Trophoblast cell (in vitro differentiated cells and primary cell): ENCODE results near the gene VEPH1.

ENCODE experiments used
- DNase-seq, 2 donors: peaks; one replicate each; pipeline ENCODE4 v3.0.0-alpha.2; 2016
- H2AFZ ChIP-seq: 2 replicates; pipeline ENCODE4 v1.6.1; 2013; ENCODE audit warnings: low read length, moderate library complexity, mild to moderate bottlenecking; ENCODE audit not compliant: insufficient read depth, poor library complexity
- H2AK5ac ChIP-seq: 2 replicates; pipeline ENCODE4 v1.6.1; 2013; ENCODE audit warnings: mild to moderate bottlenecking, low read length
- H2BK120ac ChIP-seq: 2 replicates; pipeline ENCODE4 v1.6.1; 2013; ENCODE audit warnings: low read length, mild to moderate bottlenecking, moderate library complexity; ENCODE audit not compliant: insufficient read depth, poor library complexity
- H2BK12ac ChIP-seq: 2 replicates; pipeline ENCODE4 v1.6.1; 2013; ENCODE audit warnings: mild to moderate bottlenecking, low read length, moderate library complexity
- H2BK5ac ChIP-seq: 2 replicates; pipeline ENCODE4 v1.6.1; 2013; ENCODE audit warnings: low read length, low read depth, moderate library complexity, mild to moderate bottlenecking; ENCODE audit not compliant: poor library complexity
- H3K14ac ChIP-seq: 2 replicates; pipeline ENCODE4 v1.6.1; 2013; ENCODE audit warnings: mild to moderate bottlenecking, low read length
- H3K18ac ChIP-seq: 2 replicates; pipeline ENCODE4 v1.6.1; 2013; ENCODE audit warnings: mild to moderate bottlenecking, low read length
- H3K23ac ChIP-seq: 2 replicates; pipeline ENCODE4 v1.6.1; 2013; ENCODE audit warnings: low read length
- H3K27ac ChIP-seq: 2 replicates; pipeline ENCODE4 v1.5.1; 2013; ENCODE audit warnings: low read depth, mild to moderate bottlenecking, inconsistent platforms, low read length, moderate library complexity
- H3K27me3 ChIP-seq: 2 replicates; pipeline ENCODE4 v1.6.1; 2013; ENCODE audit warnings: inconsistent platforms, mild to moderate bottlenecking, low read length, moderate library complexity; ENCODE audit not compliant: insufficient read depth
- H3K36me3 ChIP-seq, 2 experiments: 1 replicate in 1 of 2; 2 replicates in 1 of 2; pipeline ENCODE4 v1.6.1; 2013; ENCODE audit warnings: low read length in 2 of 2, mild to moderate bottlenecking in 2 of 2, moderate library complexity in 1 of 2; ENCODE audit not compliant: insufficient read depth in 2 of 2, control insufficient read depth in 1 of 2
- H3K4ac ChIP-seq: 2 replicates; pipeline ENCODE4 v1.6.1; 2013; ENCODE audit warnings: low read depth, mild to moderate bottlenecking, low read length, moderate library complexity
- H3K4me1 ChIP-seq, 2 experiments: 1 replicate in 1 of 2; 2 replicates in 1 of 2; pipeline ENCODE4 v1.6.1; 2013; ENCODE audit warnings: low read length in 2 of 2, mild to moderate bottlenecking in 2 of 2, moderate library complexity in 1 of 2; ENCODE audit not compliant: insufficient read depth in 2 of 2, control insufficient read depth in 1 of 2
- H3K4me2 ChIP-seq: 2 replicates; pipeline ENCODE4 v1.6.1; 2013; ENCODE audit warnings: inconsistent platforms, mild to moderate bottlenecking, low read length, moderate library complexity
- H3K4me3 ChIP-seq: 2 replicates; pipeline ENCODE4 v1.5.1; 2013; ENCODE audit warnings: mild to moderate bottlenecking, low read depth, low read length, inconsistent platforms
- H3K79me1 ChIP-seq: one replicate; pipeline ENCODE4 v1.6.1; 2013; ENCODE audit warnings: low read length
- H3K79me2 ChIP-seq: 2 replicates; pipeline ENCODE4 v1.6.1; 2013; ENCODE audit warnings: low read length, mild to moderate bottlenecking; ENCODE audit not compliant: control insufficient read depth, insufficient read depth, poor library complexity
- H3K9ac ChIP-seq: 2 replicates; pipeline ENCODE4 v1.6.1; 2013; ENCODE audit warnings: mild to moderate bottlenecking, low read length
- H3K9me3 ChIP-seq: 2 replicates; pipeline ENCODE4 v1.6.1; 2013; ENCODE audit warnings: low read depth, mild to moderate bottlenecking, control low read depth, inconsistent platforms, low read length; ENCODE audit not compliant: insufficient read depth
- H4K12ac ChIP-seq: 2 replicates; pipeline ENCODE4 v1.6.1; 2013; ENCODE audit warnings: low read depth, mild to moderate bottlenecking, low read length, moderate library complexity
- H4K8ac ChIP-seq: 2 replicates; pipeline ENCODE4 v1.6.1; 2013; ENCODE audit warnings: low read depth, mild to moderate bottlenecking, low read length, moderate library complexity
- H4K91ac ChIP-seq: one replicate; pipeline ENCODE4 v1.6.1; 2013; ENCODE audit warnings: low read depth, mild to moderate bottlenecking, low read length, moderate library complexity
- WGBS: extraction: QIAGEN DNeasy Blood & Tissue Kit; methylation state at CpG from one replicate; pipeline ENCODE4 v1.1.7; 2013; ENCODE audit warnings: missing lambda C conversion rate; ENCODE audit not compliant: insufficient read length, insufficient coverage; ENCODE audit errors: extremely low coverage; 5-methylcytosine and 5-hydroxymethylcytosine counted together

Gene VEPH1

DNA sequence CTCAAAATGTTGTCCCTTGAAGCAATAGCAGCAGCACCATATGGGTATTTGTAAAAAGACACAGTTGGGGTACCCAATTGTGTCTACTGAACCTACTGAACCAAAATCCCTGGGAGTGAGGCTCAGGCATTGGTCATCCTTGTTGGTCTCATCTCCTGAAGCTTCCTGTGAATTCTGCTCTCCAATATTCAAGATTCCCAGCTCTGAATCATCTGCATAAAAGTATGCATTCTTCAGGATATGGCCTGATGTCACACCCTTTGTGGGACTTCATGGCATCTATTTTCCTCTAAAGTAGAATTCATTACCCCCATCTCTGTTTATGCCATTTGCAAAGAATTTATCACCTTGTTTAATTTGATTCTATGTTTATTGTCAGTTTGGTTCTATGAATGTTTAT is 79.9 kb downstream of the VEPH1 start:
- Histone ChIP-seq H3K79me2 (no peaks in the 10 kb centered on the region), H3K27me3 (no peaks in the 10 kb centered on the region), H3K14ac (no peak overlapping the region), H3K79me1 (no peaks in the 10 kb centered on the region), H3K27ac (no peak overlapping the region), H2BK5ac (no peak overlapping the region), H2BK120ac (no peak overlapping the region), H4K8ac (no peak overlapping the region), H2AK5ac (no peak overlapping the region), H3K9me3 (no peaks in the 10 kb centered on the region), H3K4me1 (no peaks in the 10 kb centered on the region), H3K36me3 (no peaks in the 10 kb centered on the region), H4K12ac (no peak overlapping the region), H2BK12ac (no peak overlapping the region), H3K23ac (no peak overlapping the region), H2AFZ (no peak overlapping the region), H3K4ac (no peak overlapping the region), H3K9ac (no peak overlapping the region), H3K4me3 (no peak overlapping the region), H3K18ac (no peak overlapping the region), H4K91ac (no peak overlapping the region), H3K4me2 (no peak overlapping the region)
- DNase-seq = peak; percentile 7 to 71

DNA sequence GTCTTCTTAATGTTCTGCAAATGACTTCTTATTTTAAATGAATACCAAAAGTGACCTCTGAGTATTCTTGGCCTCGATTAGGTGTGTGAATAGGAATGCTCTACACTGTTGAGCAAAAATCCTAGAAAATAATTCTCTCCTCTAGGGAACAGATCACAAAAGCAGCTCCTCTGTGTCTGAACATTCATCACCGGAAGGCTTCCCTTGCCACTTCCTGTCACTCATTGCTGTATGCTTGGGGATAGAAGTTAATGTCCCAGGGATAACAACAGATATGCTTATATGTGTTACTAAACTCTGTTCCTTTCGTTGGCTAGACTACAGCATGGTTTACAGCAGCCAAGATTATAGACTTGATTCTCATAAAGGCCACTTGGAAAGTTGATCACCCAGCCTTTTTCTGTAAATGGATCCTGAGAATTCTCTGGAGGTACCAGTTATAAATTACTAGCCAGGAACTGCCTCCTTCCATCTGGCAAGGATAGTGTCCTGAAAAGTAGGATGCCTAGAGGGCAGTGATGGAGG is 82.5 kb downstream of the VEPH1 start:
- H3K4me3 ChIP-seq = no peak overlapping the region
- no peaks in the 10 kb centered on the region for H3K79me1 ChIP-seq
- H2AK5ac ChIP-seq = no peak overlapping the region
- H3K36me3 ChIP-seq = no peaks in the 10 kb centered on the region
- H2AFZ ChIP-seq = no peak overlapping the region
- H3K27ac ChIP-seq = no peak overlapping the region
- WGBS = no CpG with 5 or more reads among the region's 3 CpGs
- H3K4me1 ChIP-seq = peaks cover 2 to 3% of the 10 kb centered on the region in 2 experiments
- no peak overlapping the region for H3K18ac ChIP-seq
- no peak overlapping the region for H4K12ac ChIP-seq
- DNase-seq = no peak
- H2BK120ac ChIP-seq = no peak overlapping the region
- H3K14ac ChIP-seq = no peak overlapping the region
- H3K23ac ChIP-seq = no peak overlapping the region
- no peak overlapping the region for H4K91ac ChIP-seq
- H3K9me3 ChIP-seq = no peaks in the 10 kb centered on the region
- no peak overlapping the region for H3K4ac ChIP-seq
- no peak overlapping the region for H2BK12ac ChIP-seq
- no peak overlapping the region for H4K8ac ChIP-seq
- no peaks in the 10 kb centered on the region for H3K27me3 ChIP-seq
- H2BK5ac ChIP-seq = no peak overlapping the region
- no peak overlapping the region for H3K4me2 ChIP-seq
- no peak overlapping the region for H3K9ac ChIP-seq
- no peaks in the 10 kb centered on the region for H3K79me2 ChIP-seq

DNA sequence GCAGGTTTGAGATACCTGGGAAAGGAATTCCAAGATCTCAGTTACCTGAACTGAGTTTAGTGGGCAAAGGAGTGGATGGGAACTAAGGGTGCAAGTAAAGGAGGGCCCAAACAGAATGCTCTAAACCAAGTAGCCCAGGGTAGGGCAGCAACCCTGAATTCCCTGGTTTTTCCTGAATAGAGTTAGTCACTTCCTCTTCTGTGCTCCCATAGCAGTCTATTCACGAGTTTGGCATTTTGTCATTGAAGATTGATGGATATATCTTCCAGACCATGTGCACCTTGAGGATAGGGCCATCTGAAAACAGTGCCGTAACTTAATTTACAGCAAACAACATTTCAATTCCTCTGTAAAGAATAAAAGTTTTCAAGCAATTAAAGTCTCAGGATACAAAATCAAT is 85.1 kb downstream of the VEPH1 start:
- Histone ChIP-seq H3K27me3 (no peaks in the 10 kb centered on the region), H2BK120ac (no peak overlapping the region), H2AK5ac (no peak overlapping the region), H4K8ac (no peak overlapping the region), H3K79me2 (no peaks in the 10 kb centered on the region), H3K14ac (no peak overlapping the region), H3K9ac (no peak overlapping the region), H2BK12ac (no peak overlapping the region), H3K23ac (no peak overlapping the region), H3K4me2 (no peak overlapping the region), H3K36me3 (no peaks in the 10 kb centered on the region), H3K4me3 (no peak overlapping the region), H3K79me1 (no peaks in the 10 kb centered on the region), H3K27ac (no peak overlapping the region), H3K4ac (no peak overlapping the region), H3K4me1 (peaks cover 2 to 3% of the 10 kb centered on the region in 2 experiments), H4K91ac (no peak overlapping the region), H3K9me3 (no peaks in the 10 kb centered on the region), H3K18ac (no peak overlapping the region), H2AFZ (no peak overlapping the region), H2BK5ac (no peak overlapping the region), H4K12ac (no peak overlapping the region)
- no peak for DNase-seq
- WGBS = no CpG with 5 or more reads among the region's 2 CpGs

DNA sequence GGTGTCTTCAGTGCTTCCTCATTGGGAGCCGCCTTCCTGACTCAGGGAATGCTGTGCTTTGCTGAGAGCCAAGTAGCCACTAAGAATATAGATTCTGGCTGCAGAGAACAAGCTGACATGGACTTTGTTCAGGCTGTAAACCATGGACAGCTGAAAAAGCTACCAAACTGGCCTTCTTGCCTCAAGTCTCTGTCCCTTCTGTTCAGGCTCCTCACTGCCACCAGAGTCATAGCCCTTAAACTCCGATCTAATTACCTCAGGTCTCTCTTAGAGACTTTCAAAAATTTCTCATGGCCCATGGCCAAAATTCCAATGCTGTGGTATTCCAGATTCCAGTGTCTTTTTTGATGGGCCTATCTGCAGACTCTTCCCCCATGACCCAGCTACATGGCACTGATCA is 86.0 kb downstream of the VEPH1 start:
- H3K79me1 ChIP-seq = no peaks in the 10 kb centered on the region
- H2BK5ac ChIP-seq = no peak overlapping the region
- no peaks in the 10 kb centered on the region for H3K9me3 ChIP-seq
- H3K4me3 ChIP-seq = no peak overlapping the region
- H4K91ac ChIP-seq = no peak overlapping the region
- H3K23ac ChIP-seq = no peak overlapping the region
- no peak overlapping the region for H4K8ac ChIP-seq
- H2BK120ac ChIP-seq = no peak overlapping the region
- H2BK12ac ChIP-seq = no peak overlapping the region
- H4K12ac ChIP-seq = no peak overlapping the region
- no peak overlapping the region for H3K18ac ChIP-seq
- H3K79me2 ChIP-seq = no peaks in the 10 kb centered on the region
- no peaks in the 10 kb centered on the region for H3K36me3 ChIP-seq
- no peak overlapping the region for H2AK5ac ChIP-seq
- WGBS = no CpG with 5 or more reads among the region's 2 CpGs
- H3K9ac ChIP-seq = no peak overlapping the region
- no peak overlapping the region for H3K14ac ChIP-seq
- no peak overlapping the region for H2AFZ ChIP-seq
- no peak overlapping the region for H3K4ac ChIP-seq
- peaks cover 2 to 3% of the 10 kb centered on the region in 2 experiments for H3K4me1 ChIP-seq
- no peak overlapping the region for H3K4me2 ChIP-seq
- no peak overlapping the region for H3K27ac ChIP-seq
- no peaks in the 10 kb centered on the region for H3K27me3 ChIP-seq
- DNase-seq = peak; percentile 53 to 69
